Lower leg skin (tissue), 3 donors: ENCODE measurements around the gene FST.

Experiments
- CTCF ChIP-seq, 3 donors: fragments of 450-650 bp; IDR thresholded peaks; one replicate each; pipeline ENCODE4 v1.5.1; 2016; ENCODE audit warnings: antibody characterized with exemption in 3 of 3, mild to moderate bottlenecking in 3 of 3, moderate library complexity in 2 of 3
- POLR2A ChIP-seq, 2 donors: fragments of 450-650 bp; IDR thresholded peaks; one replicate each; pipeline ENCODE4 v1.6.1; 2016 to 2017; ENCODE audit warnings: antibody characterized with exemption in 2 of 2, mild to moderate bottlenecking in 1 of 2, moderate library complexity in 1 of 2

GRCh38 chr5:53463909-53464621, 16.4 kb upstream of the FST start:
- TF ChIP-seq CTCF (IDR thresholded peaks at IDR 0.05): no peak
- TF ChIP-seq POLR2A (IDR thresholded peaks at IDR 0.05): no peak
